Measurements from ENCODE around the gene STAT5B.
"Not testable (repeated sequence)": the region's sequence is repeated elsewhere in the genome, so short reads cannot be mapped to it uniquely, and the experiment has no call there.

STAT5B gene

GRCh38 chr17:42233994-42234393 is 42.2 kb downstream of the STAT5B start:
- DNase-seq (ENCODE audit: low read depth in 2 of 2) = no peak

GRCh38 chr17:42233156-42233555 is 43.0 kb downstream of the STAT5B start:
- DNase-seq (ENCODE audit: low read depth in 2 of 2) = no peak

DNA sequence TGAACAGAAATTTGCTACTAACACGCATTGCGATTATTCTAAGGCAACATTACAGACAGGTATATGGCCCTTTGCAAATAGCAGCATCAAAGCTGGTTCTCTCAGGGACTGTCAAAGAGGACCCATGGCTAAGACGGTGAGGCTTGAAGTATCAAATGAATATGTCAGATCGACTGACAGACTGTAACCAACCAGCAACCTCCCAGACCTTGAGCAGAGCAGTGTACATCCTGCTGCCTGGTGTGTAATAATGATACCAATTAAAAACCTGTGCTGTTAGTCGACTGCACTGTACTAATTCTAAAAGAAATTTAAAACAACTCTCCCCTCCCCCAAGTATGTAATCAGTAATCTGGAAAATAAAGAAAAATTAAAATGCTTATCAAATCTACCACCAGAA is 46.0 kb downstream of the STAT5B start:
- no peak for DNase-seq (ENCODE audit: low read depth in 2 of 2)

DNA sequence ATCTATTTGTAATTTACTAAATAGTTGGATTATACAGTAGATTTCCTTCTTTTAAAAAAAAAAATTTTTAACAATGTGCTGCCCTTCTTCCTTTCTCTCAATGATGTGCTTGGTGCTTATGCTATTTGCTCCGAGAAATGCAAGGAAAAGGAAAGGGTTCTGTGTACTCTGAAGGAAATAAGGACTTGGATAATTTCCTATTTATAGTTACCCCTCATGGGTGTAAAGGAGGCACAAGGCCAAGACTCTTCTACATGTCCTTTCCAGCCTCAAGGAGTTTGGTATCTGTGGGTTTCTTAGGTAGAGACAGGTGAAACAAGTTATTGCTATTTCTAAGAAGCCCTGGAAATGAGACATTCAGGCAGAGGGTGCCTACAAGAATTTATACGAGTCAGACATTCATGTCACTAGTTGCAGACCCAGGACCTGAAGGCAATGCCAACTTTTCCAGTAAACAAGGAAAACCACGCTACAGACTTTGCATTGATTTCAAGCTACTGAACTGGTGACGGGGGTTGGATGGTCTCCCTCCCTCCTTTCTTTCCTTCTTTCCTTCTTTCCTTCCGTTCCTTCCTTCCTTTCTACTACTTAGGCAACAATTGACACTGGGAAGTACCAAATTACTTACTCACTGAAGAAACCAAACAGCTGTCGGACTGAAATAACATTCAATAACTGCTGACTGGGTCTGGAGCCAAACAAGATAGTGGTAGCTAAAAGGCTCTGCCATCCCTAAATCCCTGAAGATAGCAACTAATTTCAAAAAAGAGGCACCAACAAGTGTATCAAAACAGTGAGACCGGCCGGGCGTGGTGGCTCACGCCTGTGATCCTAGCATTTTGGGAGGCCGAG is 48.1 kb downstream of the STAT5B start:
- DNase-seq (ENCODE audit: low read depth in 2 of 2) = no peak

DNA sequence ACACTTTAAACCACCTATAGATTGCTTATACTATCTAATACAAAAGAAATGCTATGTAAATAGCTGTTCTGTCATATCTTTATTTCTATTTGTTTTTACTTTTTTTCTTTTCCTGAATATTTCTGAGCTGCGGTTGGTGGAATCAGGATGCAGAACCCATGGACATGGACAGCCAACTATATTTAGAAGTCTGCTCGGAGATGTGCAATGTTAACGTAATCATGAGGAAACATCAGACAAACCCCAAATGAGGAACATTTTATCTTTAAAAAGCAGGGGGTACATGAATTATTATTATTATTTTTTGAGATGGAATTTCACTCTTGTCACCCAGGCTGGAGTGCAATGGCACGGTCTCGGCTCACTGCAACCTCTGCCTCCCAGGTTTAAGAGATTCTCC is 50.5 kb downstream of the STAT5B start:
- no peak for DNase-seq (ENCODE audit: low read depth in 2 of 2)

DNA sequence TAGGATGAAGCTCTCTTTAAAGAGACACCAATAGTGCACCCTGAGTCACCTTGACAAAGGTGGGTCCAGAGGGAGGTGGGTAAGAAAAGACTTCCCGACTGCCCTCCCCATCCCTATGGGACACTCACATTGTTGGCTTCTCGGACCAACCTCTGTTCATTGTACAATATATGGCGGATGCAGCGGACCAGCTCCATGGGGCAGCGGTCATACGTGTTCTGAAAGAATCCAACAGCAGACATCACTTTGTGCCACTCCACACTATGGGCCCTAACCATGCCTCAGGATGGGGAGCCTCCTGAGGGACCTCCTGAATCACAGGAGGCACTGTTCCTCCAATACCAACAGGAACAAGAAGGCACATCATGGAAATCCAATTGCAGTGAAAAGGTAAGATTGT is 51.5 kb downstream of the STAT5B start:
- DNase-seq (ENCODE audit: low read depth in 2 of 2) = no peak

DNA sequence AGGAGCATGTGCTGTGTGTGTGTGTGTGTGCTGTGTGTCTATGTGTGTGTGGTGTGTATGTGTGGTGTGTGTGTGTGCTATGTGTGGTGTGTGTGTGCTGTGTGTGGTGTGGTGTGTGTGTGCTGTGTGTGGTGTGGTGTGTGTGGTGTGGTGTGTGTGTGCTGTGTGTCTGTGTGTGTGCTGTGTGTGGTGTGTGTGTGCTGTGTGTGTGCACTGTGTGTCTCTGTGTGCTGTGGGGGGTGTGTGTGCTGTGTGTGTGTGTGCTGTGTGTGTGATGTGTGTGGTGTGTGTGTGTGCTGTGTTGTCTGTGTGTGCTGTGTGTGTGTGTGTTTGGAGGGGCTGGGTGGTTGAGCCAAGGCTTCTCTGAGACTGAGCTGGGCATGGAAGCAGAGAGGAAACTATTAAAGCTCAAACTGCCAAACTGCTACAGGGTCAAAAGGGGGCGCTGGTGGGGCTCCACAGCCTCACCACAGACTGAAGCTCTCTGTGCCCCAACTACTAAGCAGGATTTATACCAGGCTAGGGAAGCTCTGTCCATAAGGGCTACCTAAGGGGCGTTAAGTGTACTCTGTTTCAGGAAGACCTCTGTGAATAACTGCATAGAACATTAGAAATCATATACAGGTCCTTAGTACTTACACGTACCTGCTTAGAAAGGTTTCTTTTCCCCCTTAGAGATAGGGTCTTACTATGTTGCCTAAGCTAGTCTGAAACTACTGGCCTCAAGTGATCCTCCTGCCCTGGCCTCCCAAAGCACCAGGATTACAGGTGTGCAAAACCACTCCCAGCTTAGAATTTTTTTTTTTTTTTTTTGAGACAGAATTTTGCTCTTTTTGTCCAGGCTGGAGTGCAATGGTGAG is 54.1 kb downstream of the STAT5B start:
- peak; percentile 15 to 22 for DNase-seq (ENCODE audit: low read depth in 2 of 2)

GRCh38 chr17:42219280-42219679 is 56.9 kb downstream of the STAT5B start:
- DNase-seq (ENCODE audit: low read depth in 2 of 2) = not testable (repeated sequence)

DNA sequence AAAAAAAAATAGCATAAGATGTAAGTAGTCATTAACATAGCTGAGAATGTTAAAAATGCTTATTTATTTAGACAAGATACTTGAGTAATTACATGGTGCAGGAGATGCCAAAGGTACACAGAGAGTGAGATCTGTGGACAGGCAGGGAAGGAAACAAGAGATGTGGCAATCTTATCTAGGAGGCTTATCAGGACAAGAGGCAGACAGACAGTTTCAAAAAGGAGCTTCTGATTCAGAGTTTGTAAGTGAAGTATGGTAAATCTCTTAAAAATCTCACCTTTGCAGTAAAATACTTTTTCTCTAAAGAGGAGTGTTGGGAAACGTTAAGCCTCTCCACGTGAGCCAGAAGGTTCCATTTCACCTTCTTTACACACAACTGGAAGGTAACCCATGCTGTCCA is 62.0 kb downstream of the STAT5B start:
- DNase-seq (ENCODE audit: low read depth in 2 of 2) = no peak

DNA sequence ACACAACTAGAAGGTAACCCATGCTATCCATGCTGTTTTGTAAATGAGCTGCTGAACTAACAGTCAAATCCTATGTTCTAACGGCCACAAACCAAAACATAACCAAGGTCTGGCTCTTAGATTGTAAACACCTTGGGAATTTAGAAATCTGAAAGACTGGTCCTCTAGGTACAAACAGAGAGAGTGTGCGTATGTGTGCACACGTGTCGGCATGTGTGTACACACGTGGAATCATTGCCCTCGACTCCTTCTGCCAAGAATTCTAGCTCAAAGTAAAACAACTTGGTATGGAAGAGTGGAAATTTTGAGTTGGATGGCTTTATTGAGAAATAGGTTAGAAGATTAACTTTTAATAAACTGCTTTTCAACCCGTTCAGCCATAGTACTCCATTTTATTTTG is 63.8 kb downstream of the STAT5B start:
- no peak for DNase-seq (ENCODE audit: low read depth in 2 of 2)

GRCh38 chr17:42211921-42212341 is 64.3 kb downstream of the STAT5B start:
- not testable (repeated sequence) for DNase-seq (ENCODE audit: low read depth in 2 of 2)

DNA sequence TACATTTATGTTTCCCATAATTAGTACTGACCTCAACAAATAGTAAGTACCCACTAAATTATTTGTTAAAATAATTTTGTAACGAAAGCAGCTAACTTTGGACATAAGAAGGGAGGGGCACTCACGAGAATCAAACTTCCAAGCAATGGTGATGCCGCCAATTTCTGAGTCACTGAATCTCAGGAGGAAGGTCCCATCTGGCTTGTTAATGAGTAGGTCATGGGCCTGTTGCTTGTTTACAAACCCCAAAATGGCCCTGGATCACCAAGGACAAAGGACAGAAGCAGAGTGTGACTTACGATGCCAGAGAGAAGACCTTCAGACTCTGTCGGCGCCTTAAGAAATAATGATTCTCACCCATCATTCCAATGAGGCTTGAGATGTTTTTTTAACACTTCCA is 66.1 kb downstream of the STAT5B start:
- no peak for DNase-seq (ENCODE audit: low read depth in 2 of 2)

- not testable (repeated sequence) for DNase-seq (ENCODE audit: low read depth in 2 of 2)
Observed at GRCh38 chr17:42206153-42206612, 70.0 kb downstream of the STAT5B start.

DNA sequence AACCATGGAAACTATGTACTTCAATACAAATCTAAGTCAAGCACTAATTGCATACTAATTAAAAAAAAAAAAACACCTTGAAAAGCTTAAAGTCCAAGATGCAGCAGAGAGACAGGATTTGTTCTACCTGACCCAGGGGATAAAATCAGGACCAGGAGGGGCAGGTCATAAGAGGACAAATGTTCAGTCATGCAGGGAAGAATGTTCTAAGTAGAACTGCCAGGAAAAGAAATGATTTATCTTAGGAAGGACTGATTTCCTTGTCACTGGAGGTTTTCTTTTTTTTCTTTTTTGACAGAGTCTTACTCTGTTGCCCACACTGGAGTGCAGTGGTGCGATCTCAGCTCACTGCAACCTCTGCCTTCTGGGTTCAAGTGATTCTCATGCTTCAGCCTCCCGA is 72.8 kb downstream of the STAT5B start:
- DNase-seq (ENCODE audit: low read depth in 2 of 2) = no peak

- DNase-seq (ENCODE audit: low read depth in 2 of 2) = no peak
Observed at GRCh38 chr17:42202696-42203095, 73.5 kb downstream of the STAT5B start.

- DNase-seq (ENCODE audit: low read depth in 2 of 2) = no peak
Observed at GRCh38 chr17:42202159-42202558, 74.0 kb downstream of the STAT5B start.

DNA sequence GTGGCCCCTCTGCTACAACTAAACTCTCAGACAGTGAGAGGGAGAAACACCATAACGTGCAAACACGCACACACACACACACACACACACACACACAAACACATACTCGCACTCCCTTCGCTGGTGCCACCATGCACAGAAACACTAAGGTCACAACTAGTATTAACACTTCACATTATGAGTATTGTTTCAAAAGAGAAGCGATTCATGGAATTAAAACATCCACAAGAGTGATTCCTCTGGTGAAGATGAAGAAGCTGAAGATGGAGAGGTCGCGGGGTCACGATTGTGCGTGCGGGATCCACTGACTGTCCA is 74.8 kb downstream of the STAT5B start:
- DNase-seq (ENCODE audit: low read depth in 2 of 2) = no peak

- DNase-seq (ENCODE audit: low read depth in 2 of 2) = no peak
Observed at GRCh38 chr17:42200706-42201457, 75.3 kb downstream of the STAT5B start.

GRCh38 chr17:42199416-42200011 is 76.7 kb downstream of the STAT5B start:
- DNase-seq (ENCODE audit: low read depth in 2 of 2) = no peak

GRCh38 chr17:42198897-42199296 is 77.3 kb downstream of the STAT5B start:
- no peak for DNase-seq (ENCODE audit: low read depth in 2 of 2)

DNA sequence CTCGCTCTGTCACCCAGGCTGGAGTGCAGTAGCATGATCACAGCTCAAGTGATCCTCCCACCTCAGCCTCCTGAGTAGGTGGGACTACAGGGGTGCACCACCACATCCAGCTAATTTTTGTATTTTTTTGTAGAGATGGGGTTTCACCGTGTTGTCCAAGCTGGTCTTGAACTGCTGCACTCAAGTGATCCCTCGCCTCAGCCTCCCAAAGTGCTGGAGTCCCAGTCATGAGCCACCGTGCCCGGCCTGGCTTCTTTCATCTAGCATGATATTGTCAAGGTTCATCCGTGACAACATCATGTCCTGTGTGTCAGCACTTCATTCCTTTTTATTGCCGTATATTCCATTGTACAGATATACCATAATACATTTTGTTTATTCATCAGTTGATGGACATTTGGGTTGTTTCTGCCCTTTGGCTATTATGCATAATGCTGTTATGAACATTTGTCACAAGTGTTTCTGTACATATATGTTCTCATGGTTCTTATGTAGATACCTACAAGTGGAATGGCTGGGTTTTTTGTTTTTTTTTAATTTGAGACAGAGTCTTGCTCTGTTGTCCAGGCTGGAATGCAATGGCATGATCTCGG is 78.5 kb downstream of the STAT5B start:
- DNase-seq (ENCODE audit: low read depth in 2 of 2) = no peak
